Measurements from ENCODE around the gene TTC7B. TPM values are rescaled to one million over a fixed set of nuclear protein-coding genes. Genes with fewer than 3 reads are reported as not detected.

Gene TTC7B
- total RNA-seq, 1 experiment from 2014 or later = 9.6 TPM

DNA sequence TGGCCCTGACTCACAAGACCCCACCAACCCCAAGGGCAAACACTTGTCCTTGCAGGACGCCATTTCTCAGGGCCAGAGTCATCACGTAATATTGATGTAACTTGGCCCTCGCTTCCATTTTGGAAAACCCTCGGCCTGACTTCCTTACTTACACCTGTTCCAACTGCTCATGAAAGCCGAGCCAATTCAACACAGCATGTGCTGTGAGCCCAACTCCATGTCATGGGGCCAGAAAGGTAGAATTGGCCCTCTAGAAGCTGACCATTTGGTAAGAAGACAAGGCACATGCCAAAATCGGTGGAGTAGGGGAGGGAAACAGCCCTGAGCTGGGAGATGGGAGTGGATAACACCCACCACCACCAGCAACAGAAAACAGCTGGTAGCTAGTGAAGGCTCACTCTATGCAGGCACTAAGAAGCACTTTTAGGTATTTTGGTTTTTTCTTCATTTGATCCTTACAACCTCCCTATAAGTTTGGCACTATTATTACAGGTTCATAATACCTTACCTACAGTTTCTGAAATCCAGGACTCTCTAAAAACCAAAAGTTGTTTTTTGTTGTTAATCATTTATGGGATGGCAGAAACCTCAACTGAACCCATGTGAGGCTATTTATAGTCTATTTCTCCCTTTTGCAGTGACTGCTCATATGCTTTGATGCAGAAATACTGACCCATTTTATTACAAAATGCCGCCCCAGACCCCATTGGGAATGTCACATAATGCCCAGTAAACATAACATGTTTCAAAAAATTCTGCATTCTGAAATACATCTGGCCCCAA, 6.5 kb downstream of the TTC7B start:
- CTCF ChIA-PET = no interaction called here
- Mint-ChIP-seq H3K4me3 (ENCODE audit: low read depth, unreplicated experiment) (no peak overlapping the region), H3K9me3 (ENCODE audit: low read depth, unreplicated experiment) (no peaks in the 10 kb centered on the region), H3K4me1 (ENCODE audit: low read depth, unreplicated experiment) (peaks cover 16% of the 10 kb centered on the region), H3K27ac (ENCODE audit: unreplicated experiment) (no peak overlapping the region), H3K27me3 (ENCODE audit: unreplicated experiment) (no peaks in the 10 kb centered on the region), H3K36me3 (ENCODE audit: insufficient read depth, unreplicated experiment) (no peaks in the 10 kb centered on the region)
- TF ChIP-seq, protein P1, sequence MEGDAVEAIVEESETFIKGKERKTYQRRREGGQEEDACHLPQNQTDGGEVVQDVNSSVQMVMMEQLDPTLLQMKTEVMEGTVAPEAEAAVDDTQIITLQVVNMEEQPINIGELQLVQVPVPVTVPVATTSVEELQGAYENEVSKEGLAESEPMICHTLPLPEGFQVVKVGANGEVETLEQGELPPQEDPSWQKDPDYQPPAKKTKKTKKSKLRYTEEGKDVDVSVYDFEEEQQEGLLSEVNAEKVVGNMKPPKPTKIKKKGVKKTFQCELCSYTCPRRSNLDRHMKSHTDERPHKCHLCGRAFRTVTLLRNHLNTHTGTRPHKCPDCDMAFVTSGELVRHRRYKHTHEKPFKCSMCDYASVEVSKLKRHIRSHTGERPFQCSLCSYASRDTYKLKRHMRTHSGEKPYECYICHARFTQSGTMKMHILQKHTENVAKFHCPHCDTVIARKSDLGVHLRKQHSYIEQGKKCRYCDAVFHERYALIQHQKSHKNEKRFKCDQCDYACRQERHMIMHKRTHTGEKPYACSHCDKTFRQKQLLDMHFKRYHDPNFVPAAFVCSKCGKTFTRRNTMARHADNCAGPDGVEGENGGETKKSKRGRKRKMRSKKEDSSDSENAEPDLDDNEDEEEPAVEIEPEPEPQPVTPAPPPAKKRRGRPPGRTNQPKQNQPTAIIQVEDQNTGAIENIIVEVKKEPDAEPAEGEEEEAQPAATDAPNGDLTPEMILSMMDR (IDR thresholded peaks at IDR 0.05; ENCODE audit: unreplicated experiment) = no peak
- no peak for DNase-seq
- intact Hi-C loops (cut with micrococcal nuclease; ENCODE audit: unreplicated experiment) = no loop called here
- BruUV-seq (replicated peaks) = no TSS peak

DNA sequence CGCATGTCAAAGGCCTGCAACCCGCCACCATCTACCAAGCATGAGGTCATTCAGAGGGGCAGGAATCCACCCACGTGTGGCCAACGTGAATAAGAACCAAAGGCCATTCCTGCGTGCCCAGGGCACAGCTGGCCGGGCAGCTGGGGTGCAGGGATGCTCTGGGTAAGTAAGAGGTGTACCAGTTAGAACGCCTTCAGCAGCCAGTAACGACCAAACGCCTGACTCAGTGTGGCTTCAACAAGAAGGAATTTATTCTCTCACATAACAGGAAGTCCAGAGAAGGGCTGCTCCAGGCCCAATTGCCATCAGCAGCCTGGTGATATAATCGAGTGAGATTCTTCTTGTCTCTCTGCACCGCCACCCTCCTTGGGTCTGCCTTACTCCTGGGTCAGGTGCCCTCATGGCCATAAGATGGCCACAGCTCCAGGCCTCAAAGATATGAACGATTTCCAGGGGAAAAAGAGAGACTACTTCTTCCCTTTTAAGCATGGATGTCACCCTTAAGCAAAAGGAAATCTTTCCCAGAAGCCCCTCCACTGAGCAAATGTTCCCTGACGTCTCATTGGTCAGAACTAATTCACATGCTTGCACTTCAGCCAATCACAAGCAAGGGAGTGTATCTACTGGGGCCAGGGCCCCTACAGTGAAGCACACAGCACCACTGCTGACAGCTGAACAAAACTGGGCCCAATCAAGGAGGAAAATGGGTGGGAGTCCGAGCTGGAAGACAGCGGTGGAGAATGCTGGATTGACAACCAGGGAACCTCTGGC, 7.3 kb downstream of the TTC7B start:
- peaks cover 16% of the 10 kb centered on the region for H3K4me1 Mint-ChIP-seq (ENCODE audit: low read depth, unreplicated experiment)
- H3K9me3 Mint-ChIP-seq (ENCODE audit: low read depth, unreplicated experiment) = no peaks in the 10 kb centered on the region
- no TSS peak for BruUV-seq (replicated peaks)
- DNase-seq = no peak
- H3K36me3 Mint-ChIP-seq (ENCODE audit: insufficient read depth, unreplicated experiment) = no peaks in the 10 kb centered on the region
- TF ChIP-seq, protein P1 (IDR thresholded peaks at IDR 0.05; ENCODE audit: unreplicated experiment) = no peak
- no peak overlapping the region for H3K27ac Mint-ChIP-seq (ENCODE audit: unreplicated experiment)
- no peak overlapping the region for H3K4me3 Mint-ChIP-seq (ENCODE audit: low read depth, unreplicated experiment)
- H3K27me3 Mint-ChIP-seq (ENCODE audit: unreplicated experiment) = no peaks in the 10 kb centered on the region
- intact Hi-C loops (cut with micrococcal nuclease; ENCODE audit: unreplicated experiment) = no loop called here
- CTCF ChIA-PET = no interaction called here

DNA sequence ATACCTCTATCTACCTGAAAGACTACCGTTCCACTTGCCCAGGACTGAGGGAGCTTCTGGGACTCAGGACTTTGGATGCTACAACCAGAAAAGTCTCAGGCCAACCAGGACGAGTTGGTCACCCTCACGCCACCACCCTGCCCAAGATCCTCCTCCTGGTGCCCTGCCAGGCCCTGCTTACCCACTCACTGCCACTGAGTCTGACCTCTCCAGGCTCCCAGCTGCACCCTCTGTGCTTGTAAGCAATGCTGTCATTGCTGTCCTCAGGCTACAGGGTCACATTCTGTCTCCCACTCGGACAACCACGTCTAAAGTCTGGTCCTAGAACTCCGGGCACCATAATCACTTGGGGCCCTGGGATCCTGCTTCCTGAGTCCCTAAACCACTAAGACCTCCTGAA, 9.2 kb downstream of the TTC7B start:
- DNase-seq = no peak
- no peaks in the 10 kb centered on the region for H3K9me3 Mint-ChIP-seq (ENCODE audit: low read depth, unreplicated experiment)
- intact Hi-C loops (cut with micrococcal nuclease; ENCODE audit: unreplicated experiment) = no loop called here
- H3K27me3 Mint-ChIP-seq (ENCODE audit: unreplicated experiment) = no peaks in the 10 kb centered on the region
- no peaks in the 10 kb centered on the region for H3K36me3 Mint-ChIP-seq (ENCODE audit: insufficient read depth, unreplicated experiment)
- no peak overlapping the region for H3K27ac Mint-ChIP-seq (ENCODE audit: unreplicated experiment)
- peaks cover 16% of the 10 kb centered on the region for H3K4me1 Mint-ChIP-seq (ENCODE audit: low read depth, unreplicated experiment)
- BruUV-seq (replicated peaks) = no TSS peak
- TF ChIP-seq, protein P1 (IDR thresholded peaks at IDR 0.05; ENCODE audit: unreplicated experiment) = no peak
- no peak overlapping the region for H3K4me3 Mint-ChIP-seq (ENCODE audit: low read depth, unreplicated experiment)
- CTCF ChIA-PET = no interaction called here

DNA sequence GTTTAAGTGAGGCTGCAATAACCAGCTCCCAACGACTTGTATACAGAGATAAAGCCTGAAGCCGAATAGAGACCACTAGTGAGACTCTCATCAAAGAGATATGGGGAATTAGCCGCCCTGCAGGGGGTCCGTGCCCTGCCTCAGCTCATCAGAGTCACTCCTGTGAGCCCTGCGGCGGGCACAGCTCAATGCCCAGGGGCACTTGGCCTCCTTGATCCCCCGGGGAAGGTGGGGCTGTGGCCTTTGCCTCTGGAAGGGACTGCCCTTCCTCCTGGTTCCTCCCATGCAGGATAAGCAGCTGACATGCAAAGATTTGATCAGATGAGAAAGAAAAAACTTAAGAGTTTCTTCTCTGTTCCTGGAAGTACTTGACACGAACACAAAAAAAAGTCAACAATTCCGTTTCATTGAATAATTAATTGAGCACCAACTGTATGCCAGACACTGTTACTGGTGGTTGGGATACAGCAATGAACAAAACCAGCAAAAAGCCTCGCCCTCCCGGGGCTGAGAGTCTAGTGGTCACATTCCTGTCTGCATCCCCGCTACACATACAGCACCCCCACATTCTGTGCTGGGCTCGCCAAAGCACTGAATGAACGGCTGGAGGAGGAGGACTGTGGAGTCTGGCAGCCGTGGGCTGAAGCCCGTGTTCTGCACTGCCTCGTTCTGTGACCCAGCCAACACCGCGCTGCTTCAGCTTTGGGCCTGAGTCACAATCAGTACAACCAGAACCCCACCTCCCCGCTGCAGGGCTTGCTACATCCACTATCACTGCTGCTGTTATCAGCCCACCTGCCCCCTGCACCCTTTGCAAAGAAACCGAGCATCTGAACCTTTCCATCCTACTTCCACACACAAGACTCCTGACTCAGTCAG, 10.3 kb downstream of the TTC7B start:
- Mint-ChIP-seq H3K36me3 (ENCODE audit: insufficient read depth, unreplicated experiment) (no peaks in the 10 kb centered on the region), H3K27ac (ENCODE audit: unreplicated experiment) (no peak overlapping the region), H3K4me3 (ENCODE audit: low read depth, unreplicated experiment) (no peak overlapping the region), H3K27me3 (ENCODE audit: unreplicated experiment) (no peaks in the 10 kb centered on the region), H3K4me1 (ENCODE audit: low read depth, unreplicated experiment) (peaks cover 16% of the 10 kb centered on the region), H3K9me3 (ENCODE audit: low read depth, unreplicated experiment) (no peaks in the 10 kb centered on the region)
- no TSS peak for BruUV-seq (replicated peaks)
- TF ChIP-seq, protein P1 (IDR thresholded peaks at IDR 0.05; ENCODE audit: unreplicated experiment) = no peak
- DNase-seq = no peak
- CTCF ChIA-PET = no interaction called here
- intact Hi-C loops (cut with micrococcal nuclease; ENCODE audit: unreplicated experiment) = no loop called here

Data from Calu3 (cell line).